Ishikawa (cell line): Measurements from ENCODE around the gene SYCP2.

Experiments
- CEBPB ChIP-seq: IDR thresholded peaks from 2 replicates; pipeline ENCODE4 v1.6.1; 2012
- CREB1 ChIP-seq: IDR thresholded peaks from 2 replicates; pipeline ENCODE4 v1.6.1; 2012; ENCODE audit warnings: low read depth
- EGR1 ChIP-seq: IDR thresholded peaks from 2 replicates; pipeline ENCODE4 v1.6.1; 2012
- EP300 ChIP-seq: IDR thresholded peaks from 2 replicates; pipeline ENCODE4 v1.6.1; 2012; ENCODE audit warnings: borderline replicate concordance
- FOXM1 ChIP-seq: IDR thresholded peaks from 2 replicates; pipeline ENCODE4 v1.6.1; 2012; ENCODE audit warnings: low read depth, borderline replicate concordance
- NFIC ChIP-seq: IDR thresholded peaks from 2 replicates; pipeline ENCODE4 v1.6.1; 2012
- RAD21 ChIP-seq: IDR thresholded peaks from 2 replicates; pipeline ENCODE4 v1.6.1; 2012; ENCODE audit warnings: low read depth
- TAF1 ChIP-seq: IDR thresholded peaks from 2 replicates; pipeline ENCODE4 v1.6.1; 2012; ENCODE audit warnings: low read depth, mild to moderate bottlenecking
- TCF12 ChIP-seq: IDR thresholded peaks from 2 replicates; pipeline ENCODE4 v1.6.1; 2012; ENCODE audit warnings: low read depth
- TEAD4 ChIP-seq: IDR thresholded peaks from 2 replicates; pipeline ENCODE4 v1.6.1; 2012
- YY1 ChIP-seq: IDR thresholded peaks from 2 replicates; pipeline ENCODE4 v1.6.1; 2012; ENCODE audit warnings: low read depth
- ZBTB7A ChIP-seq: IDR thresholded peaks from 2 replicates; pipeline ENCODE4 v1.6.1; 2012; ENCODE audit warnings: low read depth
- TF ChIP-seq, protein P1 (sequence below): IDR thresholded peaks from 2 replicates; pipeline ENCODE4 v1.6.1; 2012
- TF ChIP-seq, protein P2 (sequence below): IDR thresholded peaks from 2 replicates; pipeline ENCODE4 v1.6.1; 2012; ENCODE audit warnings: low read depth, mild to moderate bottlenecking
- TF ChIP-seq, protein P3 (sequence below): IDR thresholded peaks from 2 replicates; pipeline ENCODE4 v1.6.1; 2012

The SYCP2 gene

DNA sequence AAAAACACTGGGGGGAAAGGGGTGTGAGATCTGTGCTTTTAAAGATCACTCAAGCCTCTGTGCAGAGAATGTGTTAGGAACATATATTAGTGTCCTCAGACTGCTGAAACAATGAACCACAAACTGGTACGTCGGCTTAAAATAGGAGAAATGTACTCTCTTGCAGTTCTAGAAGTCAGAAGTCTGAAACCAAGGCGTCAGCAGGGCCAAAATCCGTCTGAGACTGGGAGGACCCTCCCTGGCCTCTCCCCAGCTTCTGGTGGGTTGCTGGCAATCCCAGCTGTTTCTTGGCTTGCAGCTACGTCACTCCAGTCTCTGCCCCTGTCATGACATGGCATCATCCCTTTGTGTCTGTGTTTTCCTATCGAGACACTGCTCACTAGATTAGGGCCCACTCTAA is 28.7 kb upstream of the SYCP2 start:
- TF ChIP-seq RAD21 (no peak), EGR1 (no peak), EP300 (no peak), ZBTB7A (no peak), TCF12 (no peak), YY1 (no peak), TEAD4 (no peak), NFIC (no peak), TAF1 (no peak), CEBPB (no peak), FOXM1 (no peak), CREB1 (no peak)
- TF ChIP-seq, protein P1, sequence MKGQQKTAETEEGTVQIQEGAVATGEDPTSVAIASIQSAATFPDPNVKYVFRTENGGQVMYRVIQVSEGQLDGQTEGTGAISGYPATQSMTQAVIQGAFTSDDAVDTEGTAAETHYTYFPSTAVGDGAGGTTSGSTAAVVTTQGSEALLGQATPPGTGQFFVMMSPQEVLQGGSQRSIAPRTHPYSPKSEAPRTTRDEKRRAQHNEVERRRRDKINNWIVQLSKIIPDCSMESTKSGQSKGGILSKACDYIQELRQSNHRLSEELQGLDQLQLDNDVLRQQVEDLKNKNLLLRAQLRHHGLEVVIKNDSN: no peak
- TF ChIP-seq, protein P2, sequence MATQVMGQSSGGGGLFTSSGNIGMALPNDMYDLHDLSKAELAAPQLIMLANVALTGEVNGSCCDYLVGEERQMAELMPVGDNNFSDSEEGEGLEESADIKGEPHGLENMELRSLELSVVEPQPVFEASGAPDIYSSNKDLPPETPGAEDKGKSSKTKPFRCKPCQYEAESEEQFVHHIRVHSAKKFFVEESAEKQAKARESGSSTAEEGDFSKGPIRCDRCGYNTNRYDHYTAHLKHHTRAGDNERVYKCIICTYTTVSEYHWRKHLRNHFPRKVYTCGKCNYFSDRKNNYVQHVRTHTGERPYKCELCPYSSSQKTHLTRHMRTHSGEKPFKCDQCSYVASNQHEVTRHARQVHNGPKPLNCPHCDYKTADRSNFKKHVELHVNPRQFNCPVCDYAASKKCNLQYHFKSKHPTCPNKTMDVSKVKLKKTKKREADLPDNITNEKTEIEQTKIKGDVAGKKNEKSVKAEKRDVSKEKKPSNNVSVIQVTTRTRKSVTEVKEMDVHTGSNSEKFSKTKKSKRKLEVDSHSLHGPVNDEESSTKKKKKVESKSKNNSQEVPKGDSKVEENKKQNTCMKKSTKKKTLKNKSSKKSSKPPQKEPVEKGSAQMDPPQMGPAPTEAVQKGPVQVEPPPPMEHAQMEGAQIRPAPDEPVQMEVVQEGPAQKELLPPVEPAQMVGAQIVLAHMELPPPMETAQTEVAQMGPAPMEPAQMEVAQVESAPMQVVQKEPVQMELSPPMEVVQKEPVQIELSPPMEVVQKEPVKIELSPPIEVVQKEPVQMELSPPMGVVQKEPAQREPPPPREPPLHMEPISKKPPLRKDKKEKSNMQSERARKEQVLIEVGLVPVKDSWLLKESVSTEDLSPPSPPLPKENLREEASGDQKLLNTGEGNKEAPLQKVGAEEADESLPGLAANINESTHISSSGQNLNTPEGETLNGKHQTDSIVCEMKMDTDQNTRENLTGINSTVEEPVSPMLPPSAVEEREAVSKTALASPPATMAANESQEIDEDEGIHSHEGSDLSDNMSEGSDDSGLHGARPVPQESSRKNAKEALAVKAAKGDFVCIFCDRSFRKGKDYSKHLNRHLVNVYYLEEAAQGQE: no peak
- TF ChIP-seq, protein P3, sequence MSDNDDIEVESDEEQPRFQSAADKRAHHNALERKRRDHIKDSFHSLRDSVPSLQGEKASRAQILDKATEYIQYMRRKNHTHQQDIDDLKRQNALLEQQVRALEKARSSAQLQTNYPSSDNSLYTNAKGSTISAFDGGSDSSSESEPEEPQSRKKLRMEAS: no peak

DNA sequence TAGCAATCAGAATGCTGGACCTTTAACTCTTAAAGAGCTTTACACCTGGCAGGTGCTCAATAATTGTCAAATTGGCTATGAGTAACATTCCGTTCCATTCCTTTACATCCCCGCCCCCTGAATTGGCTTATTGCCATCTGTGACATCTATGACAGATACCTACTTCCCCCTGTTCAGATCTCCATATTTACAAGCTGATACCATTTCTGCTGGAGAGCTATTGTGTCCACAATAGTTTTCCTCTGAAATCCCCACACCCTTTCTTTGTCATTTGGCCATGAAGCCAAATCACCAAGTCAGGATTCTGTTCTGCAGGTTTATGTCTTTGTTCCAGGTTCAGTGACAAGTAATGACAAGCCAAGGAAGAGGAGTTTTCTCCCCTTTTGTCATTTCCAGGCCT is 28.0 kb upstream of the SYCP2 start:
- TF ChIP-seq, protein P1: no peak
- TF ChIP-seq CEBPB (no peak), TCF12 (no peak), YY1 (no peak), TEAD4 (no peak), NFIC (no peak), ZBTB7A (no peak), FOXM1 (no peak), EGR1 (no peak), RAD21 (no peak), EP300 (no peak), TAF1 (no peak), CREB1 (no peak)
- TF ChIP-seq, protein P3: no peak
- TF ChIP-seq, protein P2: no peak

DNA sequence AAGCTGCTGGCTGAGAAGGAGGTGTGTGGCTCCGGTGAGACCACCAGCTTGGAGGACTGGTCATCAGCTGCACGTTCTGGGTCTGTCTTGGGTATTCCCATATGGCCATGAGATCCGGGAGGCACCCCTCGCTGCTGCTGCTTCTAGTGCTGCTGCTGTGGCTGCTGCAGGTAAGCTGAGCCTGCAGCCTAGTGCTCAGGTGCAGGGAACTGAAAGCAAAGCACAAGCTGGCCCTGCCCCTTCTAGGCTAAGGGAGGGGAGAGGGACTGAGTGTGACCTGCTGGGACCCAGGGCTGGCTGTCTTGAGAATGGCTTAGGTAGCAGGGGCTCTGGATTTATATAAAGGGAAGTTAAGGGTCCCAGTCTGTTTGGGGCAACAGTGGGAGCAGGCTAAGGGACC is 25.2 kb upstream of the SYCP2 start:
- TF ChIP-seq EGR1: no peak
- no peak for TF ChIP-seq ZBTB7A
- TF ChIP-seq CEBPB: no peak
- no peak for TF ChIP-seq EP300
- TF ChIP-seq, protein P2: no peak
- no peak for TF ChIP-seq TAF1
- no peak for TF ChIP-seq YY1
- no peak for TF ChIP-seq CREB1
- TF ChIP-seq TEAD4: no peak

DNA sequence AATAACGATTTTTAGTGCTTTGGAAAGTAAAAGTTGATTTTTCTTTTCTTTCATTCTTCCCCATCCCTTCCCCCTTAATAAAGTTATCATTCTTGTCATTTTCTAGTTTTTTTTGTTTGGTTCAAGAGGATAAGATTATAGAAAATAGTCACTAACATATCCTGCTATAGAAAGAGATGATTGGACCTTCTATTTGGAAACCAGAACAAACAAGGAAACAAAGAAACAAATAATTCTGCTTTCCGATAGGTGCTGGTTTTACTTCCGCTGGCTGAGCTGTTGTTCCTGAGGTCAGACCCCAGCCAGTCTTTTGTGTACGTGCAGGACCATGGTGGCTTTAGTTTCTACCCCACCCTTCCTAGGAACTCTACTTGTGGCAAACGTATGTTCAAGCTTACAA is 24.7 kb upstream of the SYCP2 start, which contains the start of gene CDH26:
Gene CDH26, plus strand, starts transcription at position 301 of the 400 bp plus-strand sequence. CDS start 304 bp downstream, outside the sequence.
- TF ChIP-seq RAD21 (no peak), CREB1 (no peak), NFIC (no peak), TAF1 (no peak), TCF12 (no peak), EGR1 (no peak), EP300 (no peak), CEBPB (no peak), YY1 (no peak), TEAD4 (no peak), FOXM1 (no peak), ZBTB7A (no peak)
- TF ChIP-seq, protein P1: no peak
- TF ChIP-seq, protein P3: no peak
- TF ChIP-seq, protein P2: no peak
